ENCODE data around the gene CD69.
"Not testable (repeated sequence)": the region's sequence is repeated elsewhere in the genome, so short reads cannot be mapped to it uniquely, and the experiment has no call there.

Gene CD69

DNA sequence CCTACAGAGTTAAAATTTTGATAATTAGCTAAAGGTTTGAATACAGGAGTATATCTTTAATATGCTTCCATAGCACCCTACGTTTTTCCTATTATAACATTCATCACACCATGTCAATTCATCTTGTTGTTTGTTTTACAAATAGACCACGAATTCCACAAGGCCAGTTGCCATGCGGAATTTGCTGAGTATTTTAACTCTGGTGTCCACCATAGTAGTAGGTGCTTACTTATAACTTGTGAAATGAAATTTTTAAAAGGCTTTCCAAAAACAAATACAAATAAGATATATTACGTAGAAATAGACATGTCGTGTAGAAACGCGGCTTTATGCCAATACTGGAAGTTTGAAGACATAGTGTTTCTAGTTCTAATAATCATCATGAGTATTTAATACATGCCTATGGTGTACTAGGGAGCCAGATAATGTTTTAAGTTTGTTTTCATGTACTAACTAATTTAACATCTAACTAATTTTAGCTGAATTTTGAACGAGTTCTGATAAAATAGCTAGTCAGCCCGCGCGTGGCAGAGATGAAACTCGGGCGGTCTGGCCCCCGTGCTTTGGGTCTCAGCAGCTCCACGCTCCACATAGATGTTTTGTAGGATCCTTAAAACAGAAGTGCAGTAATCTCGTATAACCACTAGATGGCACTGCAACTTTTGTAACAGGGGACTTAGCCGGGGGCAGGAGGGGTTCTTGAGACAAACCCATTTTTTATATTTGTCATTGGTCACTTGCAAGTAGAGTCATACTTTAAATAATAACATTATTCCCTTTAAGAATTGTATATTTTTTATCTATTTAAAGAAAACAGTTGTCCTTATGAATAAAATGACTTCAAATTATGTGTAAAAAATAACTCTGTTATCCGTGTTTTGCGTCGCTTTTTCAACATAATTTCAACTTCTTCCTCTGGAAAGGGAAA lies 10.2 kb downstream of the CD69 start:
- DNase-seq (ENCODE audit: low spot score) = peak; percentile 76

DNA sequence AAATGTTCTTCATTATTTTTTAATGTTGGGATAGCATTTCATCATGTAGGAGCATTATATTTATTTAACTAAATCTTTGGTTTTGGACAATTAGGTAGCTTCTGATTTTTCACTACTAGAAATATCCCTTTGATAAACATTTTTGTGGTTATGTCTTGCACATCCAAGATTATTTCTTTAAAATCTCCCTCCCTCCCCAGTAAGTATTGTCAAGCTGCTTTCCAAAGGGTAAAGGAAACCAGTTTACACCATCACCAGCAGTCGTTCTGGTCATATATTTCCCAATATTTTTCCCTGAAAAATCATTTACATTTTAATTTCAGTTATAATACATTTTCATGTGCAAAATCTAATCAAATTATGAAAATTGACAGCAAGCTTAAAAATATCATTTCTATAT lies 11.1 kb downstream of the CD69 start:
- DNase-seq (ENCODE audit: low spot score) = no peak

DNA sequence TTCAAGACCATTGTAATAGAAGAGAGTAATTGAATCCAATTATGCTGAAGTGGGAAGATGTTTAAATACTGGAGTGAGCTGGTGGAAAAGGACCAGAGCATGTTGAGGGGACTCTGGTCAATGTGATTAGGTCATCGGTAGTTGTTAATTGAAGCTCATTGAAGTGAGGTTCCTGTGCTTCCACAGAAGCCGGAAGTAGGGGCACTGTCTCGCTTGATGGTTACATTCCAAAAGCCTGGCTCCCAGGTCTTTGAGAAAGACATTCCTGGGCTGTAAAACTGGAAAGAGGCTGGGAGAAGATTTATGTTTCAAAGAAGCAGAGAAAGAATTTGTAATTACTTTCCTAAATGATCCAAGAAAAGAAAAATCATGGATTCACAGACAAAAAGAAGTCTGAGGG lies 15.5 kb downstream of the CD69 start:
- no peak for DNase-seq (ENCODE audit: low spot score)

DNA sequence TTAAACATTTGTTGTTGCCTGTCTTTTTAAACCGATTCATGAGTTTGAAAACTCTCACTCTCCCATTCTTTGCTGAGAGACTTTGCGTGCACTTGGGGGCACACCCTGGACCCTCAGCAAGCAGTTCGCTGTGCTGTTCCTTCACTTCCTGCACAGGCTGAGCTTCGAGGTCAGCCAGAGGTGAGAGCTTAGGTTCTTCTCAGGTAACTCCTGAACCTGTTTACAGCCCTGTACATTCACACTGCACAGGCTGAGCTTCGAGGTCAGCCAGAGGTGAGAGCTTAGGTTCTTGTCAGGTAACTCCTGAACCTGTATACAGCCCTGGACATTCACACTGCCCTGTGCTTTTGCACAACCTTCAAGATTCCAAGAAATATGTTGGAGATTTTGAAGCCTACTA lies 18.0 kb downstream of the CD69 start:
- DNase-seq (ENCODE audit: low spot score) = no peak

DNA sequence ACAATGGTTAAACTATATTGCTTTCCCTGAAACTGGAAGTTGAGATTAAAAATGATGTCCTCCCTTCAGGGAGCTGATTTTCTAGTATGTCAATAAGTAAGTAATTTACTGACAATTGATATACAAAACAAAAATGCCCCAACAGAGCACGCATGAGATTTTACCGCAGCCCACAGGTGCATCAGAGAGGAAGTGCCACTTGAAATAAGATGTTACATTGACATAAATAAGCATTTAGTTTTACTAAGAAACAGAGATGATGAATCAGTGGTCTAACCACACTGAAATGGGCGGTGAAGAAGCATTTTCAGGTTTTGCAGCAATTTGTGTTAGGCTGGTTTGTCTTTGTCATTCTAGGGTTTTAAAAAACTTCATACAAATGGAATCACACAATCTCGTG lies 19.0 kb downstream of the CD69 start:
- DNase-seq (ENCODE audit: low spot score) = no peak

DNA sequence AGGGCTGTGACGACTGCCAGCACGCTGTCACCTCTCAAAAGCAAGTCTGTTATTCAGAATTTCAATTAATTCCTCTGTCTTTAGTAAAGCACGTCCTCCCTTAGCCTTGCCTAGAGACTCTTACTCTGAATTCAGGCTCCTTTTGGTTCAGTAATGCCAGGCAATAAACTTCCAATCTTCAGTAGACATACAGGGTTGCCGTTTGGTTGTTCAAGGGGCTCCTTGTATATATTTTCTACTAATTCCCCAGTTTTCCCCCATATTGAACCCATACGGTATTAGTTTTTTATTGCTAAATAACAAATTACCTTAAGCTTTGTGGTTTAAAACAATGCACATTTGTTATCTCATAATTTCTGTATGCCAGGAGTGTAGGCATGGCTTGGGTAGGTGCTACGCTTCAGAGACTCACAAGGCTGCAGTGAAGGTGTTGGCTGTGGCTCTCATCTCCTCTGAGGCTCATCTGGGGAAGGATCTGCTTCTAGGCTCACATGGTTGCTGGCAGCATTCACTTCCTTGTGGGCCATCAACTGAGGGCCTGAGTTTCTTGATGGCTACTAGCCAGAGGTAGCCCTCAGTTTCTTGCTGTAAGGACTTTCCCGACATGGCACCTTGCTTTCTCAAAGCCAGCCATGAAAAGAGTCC lies 20.5 kb downstream of the CD69 start:
- DNase-seq (ENCODE audit: low spot score) = no peak

DNA sequence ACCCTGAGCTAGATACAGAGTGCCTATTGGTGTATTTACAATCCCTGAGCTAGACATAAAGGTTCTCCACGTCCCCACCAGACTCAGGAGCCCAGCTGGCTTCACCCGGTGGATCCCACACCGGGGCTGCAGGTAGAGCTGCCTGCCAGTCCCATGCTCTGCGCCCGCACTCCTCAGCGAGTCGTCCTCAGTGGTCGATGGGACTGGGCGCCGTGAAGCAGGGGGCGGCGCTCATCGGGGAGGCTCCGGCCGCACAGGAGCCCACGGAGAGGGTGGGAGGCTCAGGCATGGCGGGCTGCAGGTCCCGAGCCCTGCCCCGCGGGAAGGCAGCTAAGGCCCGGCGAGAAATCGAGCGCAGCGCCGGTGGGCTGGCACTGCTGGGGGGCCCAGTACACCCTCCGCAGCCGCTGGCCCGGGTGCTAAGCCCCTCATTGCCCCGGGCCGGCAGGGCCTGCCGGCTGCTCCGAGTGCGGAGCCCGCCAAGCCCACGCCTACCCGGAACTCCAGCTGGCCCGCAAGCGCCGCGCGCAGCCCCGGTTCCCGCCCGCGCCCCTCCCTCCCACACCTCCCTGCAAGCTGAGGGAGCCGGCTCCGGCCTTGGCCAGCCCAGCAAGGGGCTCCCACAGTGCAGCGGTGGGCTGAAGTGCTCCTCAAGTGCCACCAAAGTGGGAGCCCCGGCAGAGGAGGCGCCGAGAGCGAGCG lies 21.1 kb downstream of the CD69 start:
- DNase-seq (ENCODE audit: low spot score) = not testable (repeated sequence)

DNA sequence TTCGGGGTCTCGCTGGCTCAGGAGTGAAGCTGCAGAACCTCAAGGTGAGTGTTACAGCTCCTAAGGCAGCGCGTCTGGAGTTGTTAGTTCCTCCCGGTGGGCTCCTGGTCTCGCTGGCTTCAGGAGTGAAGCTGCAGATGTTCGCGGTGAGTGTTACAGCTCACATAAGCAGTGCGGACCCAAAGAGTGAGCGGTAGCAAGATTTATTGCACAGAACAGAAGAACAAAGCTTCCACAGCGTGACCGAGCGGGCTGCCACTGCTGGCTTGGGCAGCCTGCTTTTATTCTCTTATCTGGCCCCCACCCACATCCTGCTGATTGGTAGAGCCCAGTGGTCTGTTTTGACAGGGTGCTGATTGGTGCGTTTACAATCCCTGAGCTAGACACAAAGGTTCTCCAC lies 21.8 kb downstream of the CD69 start:
- not testable (repeated sequence) for DNase-seq (ENCODE audit: low spot score)

DNA sequence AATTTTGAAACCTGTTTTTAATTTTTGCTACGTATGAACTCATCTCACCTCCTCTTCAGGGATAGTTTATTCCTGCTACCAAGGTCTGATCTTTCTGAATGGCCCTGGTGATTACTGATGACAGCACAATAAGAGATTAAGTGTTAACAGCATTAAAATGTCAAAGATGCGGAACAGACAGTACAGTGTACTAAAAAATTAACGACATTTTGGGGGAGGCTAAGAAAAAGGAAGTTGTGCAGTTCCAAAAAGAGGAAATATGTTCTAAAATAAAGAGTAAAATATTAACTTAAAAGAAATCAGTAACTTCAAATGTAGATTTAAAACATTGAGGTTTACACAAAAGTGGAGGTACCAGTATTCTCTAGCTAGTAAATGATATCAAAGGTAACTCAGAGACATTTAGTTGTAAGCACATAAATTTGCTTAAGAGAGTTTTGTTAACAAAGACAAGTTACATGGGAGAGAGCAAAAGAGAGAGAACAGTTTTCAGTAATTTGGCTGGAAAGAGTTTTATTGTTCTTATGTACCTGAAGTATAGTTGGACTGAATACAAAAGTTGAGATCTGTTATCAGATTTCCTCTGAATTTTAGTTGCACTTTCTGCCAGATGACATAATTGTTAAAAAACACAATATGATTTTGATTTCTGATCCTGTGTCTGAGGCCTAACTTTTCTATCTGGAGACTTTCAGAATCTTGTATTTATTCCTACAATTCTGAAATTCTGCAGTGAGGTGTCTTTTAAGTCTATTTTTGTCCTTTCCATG lies 23.6 kb downstream of the CD69 start:
- DNase-seq (ENCODE audit: low spot score) = no peak

DNA sequence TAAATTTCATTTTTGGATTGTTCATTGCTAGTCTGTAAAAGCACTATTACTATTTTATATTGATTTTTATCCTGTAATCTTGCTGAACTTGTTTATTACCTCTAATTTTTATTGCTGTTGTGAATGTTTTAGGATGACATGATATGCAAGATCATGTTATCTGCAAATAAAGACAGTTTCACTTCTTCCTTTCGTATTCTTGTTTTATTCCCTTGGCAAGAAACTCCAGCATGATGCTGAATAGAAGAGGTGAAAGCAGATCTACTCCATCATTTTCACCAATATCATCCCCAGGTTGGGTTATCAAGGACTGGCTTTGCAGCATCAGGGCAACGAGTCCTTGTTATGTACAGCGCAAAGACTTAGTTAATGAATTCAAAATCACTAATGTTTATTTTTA lies 25.1 kb downstream of the CD69 start:
- no peak for DNase-seq (ENCODE audit: low spot score)

DNA sequence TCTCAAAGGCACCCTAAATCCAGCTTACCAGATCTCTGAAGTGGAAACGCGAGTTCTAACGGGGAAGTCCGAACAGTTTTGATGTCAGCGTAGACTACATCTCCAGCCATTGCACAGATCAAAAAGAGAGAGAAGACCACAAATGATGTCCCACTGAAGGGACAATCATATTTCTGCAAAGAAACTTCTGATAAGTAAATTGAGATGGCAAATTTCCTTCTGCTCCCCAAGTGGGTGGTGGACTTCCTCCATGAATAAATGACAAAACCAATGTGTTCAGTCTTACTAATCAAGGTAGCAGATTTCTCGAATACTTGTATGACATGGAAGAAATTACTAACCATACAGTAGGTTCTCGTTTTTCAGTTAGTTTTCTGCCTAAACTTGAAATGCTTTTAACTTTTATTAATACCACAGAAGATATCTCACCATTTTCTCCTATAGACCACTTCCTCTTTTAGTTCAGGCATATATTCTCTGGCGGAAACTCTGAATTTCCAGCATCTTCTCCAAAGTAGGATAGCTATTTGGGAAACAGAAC lies 27.7 kb downstream of the CD69 start, which contains the start of gene CLECL1:
Gene CLECL1, minus strand, starts transcription at position 177 of the 541 bp plus-strand sequence.
- no peak for DNase-seq (ENCODE audit: low spot score)

DNA sequence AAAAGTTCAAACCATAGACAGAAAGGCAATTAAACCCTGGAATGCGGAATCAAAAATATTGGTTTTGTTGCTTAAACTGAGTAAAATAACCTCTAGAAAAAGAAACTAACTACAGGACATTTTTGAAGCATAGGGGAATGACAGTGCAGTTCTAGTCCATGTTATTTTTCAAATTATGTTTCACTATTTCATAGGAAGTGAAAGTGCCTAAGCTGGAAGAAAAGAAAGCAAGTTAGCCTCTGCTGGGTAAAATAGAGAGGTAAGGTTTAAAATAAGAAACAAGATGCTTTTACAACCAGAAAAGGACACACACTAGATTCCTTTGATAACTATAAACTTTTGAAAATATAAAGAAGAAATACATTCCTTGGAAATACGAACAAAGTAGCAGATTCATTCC lies 28.9 kb downstream of the CD69 start:
- DNase-seq (ENCODE audit: low spot score) = no peak

DNA sequence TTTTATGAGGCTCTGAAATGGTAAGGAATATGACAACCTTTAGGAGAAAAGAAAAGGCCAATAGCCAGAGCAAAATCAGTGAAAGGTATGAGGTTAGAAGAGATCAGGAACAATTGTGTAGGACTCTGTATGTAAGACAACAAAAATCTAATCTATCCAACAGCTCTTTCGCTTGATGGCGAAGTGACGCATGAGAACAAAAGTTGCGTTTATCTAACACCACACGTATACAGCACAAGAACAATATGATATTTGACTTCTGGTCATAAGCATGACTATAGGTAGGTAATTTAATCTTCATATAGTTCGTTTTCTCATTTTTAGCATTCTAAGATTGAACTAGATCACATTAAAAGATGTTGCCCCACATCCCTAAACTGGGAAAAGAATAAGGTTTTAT lies 29.3 kb downstream of the CD69 start:
- DNase-seq (ENCODE audit: low spot score) = no peak

DNA sequence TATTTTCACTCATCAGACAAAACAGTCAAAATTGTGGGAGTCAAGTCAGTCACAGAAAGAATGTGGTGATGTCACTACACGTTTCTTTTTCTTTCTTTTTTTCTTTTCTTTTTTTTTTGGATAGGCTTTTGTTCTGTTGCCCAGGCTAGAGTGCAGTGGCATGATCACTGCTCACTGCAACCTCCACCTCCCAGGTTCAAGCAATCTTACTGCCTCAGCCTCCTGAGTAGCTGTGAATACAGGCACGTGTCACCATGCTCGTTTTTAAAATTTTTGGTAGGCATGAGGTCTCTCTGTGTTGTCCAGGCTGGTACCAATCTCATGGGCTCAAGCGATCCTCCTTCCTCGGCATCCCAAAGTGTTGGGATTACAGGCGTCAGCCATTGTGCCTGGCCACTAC lies 30.1 kb downstream of the CD69 start:
- DNase-seq (ENCODE audit: low spot score) = no peak

DNA sequence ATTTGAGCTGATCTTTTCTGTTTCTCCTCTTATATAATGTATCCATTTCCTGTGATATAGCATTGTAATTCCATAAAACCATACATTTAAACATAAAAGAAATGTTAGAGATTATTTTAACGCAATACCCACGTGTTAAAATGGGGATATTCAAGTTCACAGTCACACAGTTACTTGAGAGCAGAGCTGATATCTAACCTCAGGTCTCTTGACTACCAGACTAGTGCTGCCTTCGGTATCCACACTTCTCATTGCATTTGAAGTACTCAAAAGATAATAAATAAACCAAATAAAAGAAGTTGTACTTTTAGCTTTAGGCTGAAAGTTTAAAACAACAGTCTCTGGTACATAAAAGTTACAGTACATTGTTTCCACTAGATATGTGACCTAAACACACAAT lies 30.7 kb downstream of the CD69 start:
- DNase-seq (ENCODE audit: low spot score) = no peak

DNA sequence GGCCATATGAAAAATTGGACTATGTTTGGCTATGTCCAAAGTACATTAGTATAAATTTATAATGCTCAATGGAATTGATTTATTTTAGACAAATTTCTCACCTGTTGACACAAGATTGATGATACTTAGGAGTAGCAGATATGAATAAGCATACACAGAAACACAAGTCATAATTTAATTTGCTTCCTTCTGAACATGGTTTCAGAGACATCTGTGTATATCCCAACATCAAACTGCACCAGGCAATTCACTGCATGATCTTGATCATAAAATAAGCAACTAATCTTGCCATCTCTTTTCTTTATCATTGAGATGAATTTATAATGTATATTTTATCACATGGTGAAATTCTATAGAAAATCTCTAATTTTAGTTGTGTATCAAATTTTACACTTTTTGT lies 31.6 kb downstream of the CD69 start:
- DNase-seq (ENCODE audit: low spot score) = no peak

DNA sequence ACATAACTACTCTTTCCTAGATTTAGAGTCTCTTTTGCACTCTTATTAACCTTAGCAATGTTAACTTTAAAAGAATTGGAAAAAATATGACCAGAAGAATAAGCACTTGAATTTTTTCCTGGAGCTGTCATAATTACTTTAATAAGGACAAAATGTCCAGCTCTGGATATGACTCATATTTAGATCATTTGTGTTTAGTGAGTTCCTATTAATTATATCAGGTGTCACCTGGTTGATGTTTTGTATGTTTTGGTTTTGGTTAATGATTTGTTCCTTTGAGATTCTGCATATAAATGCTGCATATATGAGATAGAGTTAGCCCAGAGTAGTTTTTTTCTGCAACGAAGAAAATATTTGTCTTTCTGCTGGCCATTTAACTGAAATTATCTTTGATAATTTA lies 32.9 kb downstream of the CD69 start:
- DNase-seq (ENCODE audit: low spot score) = no peak

DNA sequence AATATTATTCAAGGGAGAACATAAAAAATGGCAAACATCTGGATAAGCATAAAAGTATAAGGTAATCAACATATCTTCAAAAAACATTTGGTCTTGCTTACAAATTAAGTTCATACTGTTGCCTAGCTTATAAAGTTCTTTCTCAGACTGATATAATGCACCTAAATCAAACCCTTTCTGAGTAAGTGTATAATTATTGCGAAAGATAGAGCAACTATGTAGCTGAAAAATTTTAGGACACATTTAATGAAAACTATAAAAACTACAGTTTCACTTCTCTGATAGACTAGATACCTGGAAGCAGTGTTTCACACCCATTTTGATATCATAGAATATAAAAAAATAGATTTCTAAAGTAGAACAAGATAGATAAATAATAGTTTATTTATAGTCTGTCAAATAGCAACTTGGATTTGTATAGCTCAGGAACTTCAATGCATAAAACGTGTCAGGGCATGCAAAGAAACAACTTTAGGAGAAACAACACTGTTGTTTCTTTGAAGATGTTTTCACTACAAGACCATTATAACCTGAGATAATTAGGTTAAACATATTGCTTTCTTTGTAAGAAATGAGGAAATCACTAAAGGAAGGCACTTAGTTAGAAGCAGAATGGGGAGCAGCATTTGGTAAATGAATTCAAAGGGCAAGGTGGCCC lies 35.4 kb downstream of the CD69 start:
- no peak for DNase-seq (ENCODE audit: low spot score)

DNA sequence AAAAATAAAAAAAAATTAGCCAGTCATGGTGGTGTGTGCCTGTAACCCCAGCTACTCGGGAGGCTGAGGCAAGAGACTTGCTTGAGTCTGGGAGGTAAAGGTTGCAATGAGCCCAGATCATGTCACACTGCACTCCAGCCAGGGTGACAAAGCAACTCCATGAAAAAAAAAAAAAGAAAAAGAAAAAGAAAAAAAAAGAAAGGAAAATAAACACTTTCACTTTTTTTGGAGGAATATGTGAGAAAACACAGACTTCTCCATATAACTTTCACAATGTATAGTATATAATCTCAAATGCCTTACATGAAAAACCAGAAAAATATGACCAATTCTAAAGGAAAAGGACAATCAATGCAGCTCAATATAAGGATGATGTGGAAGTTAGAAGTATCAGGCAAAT lies 36.7 kb downstream of the CD69 start:
- no peak for DNase-seq (ENCODE audit: low spot score)

DNA sequence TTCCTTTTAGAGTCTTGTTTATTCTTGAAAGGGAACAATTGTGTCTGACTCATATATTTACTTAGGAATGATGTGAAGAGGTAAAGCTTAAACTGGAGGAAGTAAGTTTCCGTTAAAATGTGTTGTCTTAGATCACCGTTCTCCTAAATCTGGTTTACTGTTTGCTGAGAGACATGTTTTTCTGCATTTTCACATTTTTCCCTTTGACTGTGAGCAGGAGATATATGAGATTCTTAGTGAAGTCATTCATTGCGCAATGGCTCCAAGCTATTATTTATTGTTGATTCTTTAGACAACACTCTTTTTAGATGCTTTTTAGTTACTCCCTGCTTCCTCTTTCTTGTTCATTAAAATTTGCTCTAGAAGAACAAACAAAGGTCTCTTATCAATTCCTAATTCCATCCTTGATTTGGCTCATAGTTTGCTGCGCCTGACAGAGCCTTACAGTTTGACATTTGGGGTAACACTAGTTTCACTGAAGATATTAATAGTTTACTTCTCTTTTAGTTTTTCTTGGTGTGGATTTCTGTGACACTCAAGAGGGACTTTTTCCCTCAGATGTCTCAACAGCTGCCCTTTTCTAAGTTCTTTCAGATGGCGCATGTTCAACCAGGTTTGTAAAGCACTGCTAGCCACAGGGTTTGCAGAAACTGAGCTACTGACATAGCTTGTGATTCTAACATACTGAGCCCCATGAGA lies 39.2 kb downstream of the CD69 start:
- DNase-seq (ENCODE audit: low spot score) = no peak

DNA sequence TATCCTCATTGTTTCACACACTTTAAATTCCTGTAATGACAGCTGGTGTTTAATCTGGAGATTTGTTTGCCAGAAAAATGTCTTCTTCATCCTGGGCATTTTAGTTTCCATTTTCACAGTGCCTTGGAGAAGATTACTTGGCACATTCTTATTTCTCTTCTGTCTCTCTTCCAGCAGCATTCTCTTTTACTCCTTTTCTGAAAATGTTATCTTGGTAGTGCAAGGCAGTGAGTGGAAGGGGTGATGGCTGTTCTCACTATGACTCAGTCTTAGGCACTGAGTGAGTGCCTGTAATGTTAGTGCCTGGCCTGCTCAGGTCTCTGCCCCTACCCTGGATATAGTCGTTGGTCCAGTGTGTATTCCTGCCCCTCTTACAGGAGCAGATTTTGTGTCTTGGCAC lies 40.9 kb downstream of the CD69 start:
- no peak for DNase-seq (ENCODE audit: low spot score)
